IMR-90 (cell line): Measurements from ENCODE around the gene RYR1. TPM values are rescaled to one million over a fixed set of nuclear protein-coding genes. Genes with fewer than 3 reads are reported as not detected.
A peak's percentile ranks its signal among the peaks of the same experiment; 100 is the strongest.

ENCODE experiments used
- ATAC-seq: fragments of 200-7000 bp; cut with Tn5 transposase; 2 replicates; pipeline ENCODE4 v1.9.1; 2020; ENCODE audit warnings: low read depth, mild to moderate bottlenecking, moderate library complexity
- BruUV-seq: library from RNA; stranded (reverse); fragments of 400-500 nt; replicated peaks from 2 replicates; lab custom pipeline; 2021; lab: Mats Ljungman, UMichigan
- CTCF ChIA-PET: fragments of 300-600 bp; formaldehyde crosslinking; extraction: SDS; loops from one replicate; lab custom pipeline; 2021; ENCODE audit warnings: antibody characterized with exemption; lab: Yijun Ruan, JAX
- POLR2A ChIA-PET: fragments of 300-600 bp; sonication (Branson Sonifier 250); formaldehyde crosslinking; loops from one replicate; lab custom pipeline; 2022; ENCODE audit warnings: antibody characterized with exemption; ENCODE audit not compliant: unreplicated experiment; lab: Charles Lee
- DNase-seq: peaks from one replicate; pipeline ENCODE4 v3.0.0; 2013
- H2AFZ ChIP-seq: replicated peaks from 2 replicates; pipeline ENCODE3; 2013; ENCODE audit warnings: low read length, mild to moderate bottlenecking; ENCODE audit not compliant: poor library complexity
- H2AK5ac ChIP-seq: 2 replicates; pipeline ENCODE4 v1.6.1; 2013; ENCODE audit warnings: low read depth, low read length, inconsistent platforms
- H2AK9ac ChIP-seq: replicated peaks from 2 replicates; pipeline ENCODE3; 2013; ENCODE audit warnings: mild to moderate bottlenecking, low read depth, low read length, moderate library complexity; ENCODE audit not compliant: poor library complexity
- H2BK120ac ChIP-seq: 2 replicates; pipeline ENCODE4 v1.6.1; 2013; ENCODE audit warnings: low read depth, low read length, inconsistent platforms
- H2BK15ac ChIP-seq: 3 replicates; pipeline ENCODE4 v1.6.1; 2013; ENCODE audit warnings: low read depth, low read length, inconsistent platforms
- H2BK20ac ChIP-seq: 2 replicates; pipeline ENCODE4 v1.6.1; 2013; ENCODE audit warnings: low read depth, mild to moderate bottlenecking, inconsistent platforms, low read length, moderate library complexity
- H2BK5ac ChIP-seq: 2 replicates; pipeline ENCODE4 v1.6.1; 2013; ENCODE audit warnings: mild to moderate bottlenecking, low read depth, low read length, inconsistent platforms; ENCODE audit not compliant: poor library complexity, severe bottlenecking
- H3K14ac ChIP-seq: replicated peaks from 2 replicates; pipeline ENCODE4 v1.6.1; 2013; ENCODE audit warnings: low read depth, low read length, inconsistent platforms
- H3K18ac ChIP-seq: 2 replicates; pipeline ENCODE4 v1.6.1; 2013; ENCODE audit warnings: low read depth, low read length, control low read depth
- H3K23ac ChIP-seq: 2 replicates; pipeline ENCODE4 v1.6.1; 2013; ENCODE audit warnings: low read depth, low read length, inconsistent platforms
- H3K27ac ChIP-seq: 2 replicates; pipeline ENCODE4 v1.5.1; 2013; ENCODE audit warnings: mild to moderate bottlenecking, control low read depth, low read length; ENCODE audit not compliant: insufficient read depth
- H3K27me3 ChIP-seq: 2 replicates; pipeline ENCODE4 v1.6.1; 2013; ENCODE audit warnings: low read length; ENCODE audit not compliant: control insufficient read depth, insufficient read depth
- H3K36me3 ChIP-seq: 2 replicates; pipeline ENCODE4 v1.6.1; 2013; ENCODE audit warnings: low read length, mixed read lengths; ENCODE audit not compliant: control insufficient read depth, insufficient read depth
- H3K4ac ChIP-seq: 2 replicates; pipeline ENCODE4 v1.6.1; 2013; ENCODE audit warnings: low read depth, low read length, inconsistent platforms
- H3K4me1 ChIP-seq: 2 replicates; pipeline ENCODE4 v1.6.1; 2013; ENCODE audit warnings: low read length, mixed read lengths; ENCODE audit not compliant: control insufficient read depth, insufficient read depth
- H3K4me2 ChIP-seq: 2 replicates; pipeline ENCODE4 v1.6.1; 2013; ENCODE audit warnings: low read depth, mild to moderate bottlenecking, control low read depth, low read length, moderate library complexity
- H3K4me3 ChIP-seq: 2 replicates; pipeline ENCODE4 v1.5.1; 2013; ENCODE audit warnings: low read depth, mild to moderate bottlenecking, control low read depth, low read length, moderate library complexity; ENCODE audit not compliant: insufficient read depth
- H3K56ac ChIP-seq: 2 replicates; pipeline ENCODE4 v1.6.1; 2013; ENCODE audit warnings: low read length, inconsistent platforms; ENCODE audit not compliant: insufficient read depth; ENCODE audit errors: extremely low read depth
- H3K79me1 ChIP-seq, 2 experiments: 2 replicates each; pipeline ENCODE4 v1.6.1; 2013; ENCODE audit warnings: low read length in 2 of 2, inconsistent platforms in 1 of 2, low read depth in 1 of 2
- H3K9ac ChIP-seq: 2 replicates; pipeline ENCODE4 v1.6.1; 2013; ENCODE audit warnings: low read depth, low read length, control low read depth
- H3K9me1 ChIP-seq: 2 replicates; pipeline ENCODE4 v1.6.1; 2013; ENCODE audit warnings: low read length, inconsistent platforms; ENCODE audit not compliant: insufficient read depth
- H3K9me3 ChIP-seq: 2 replicates; pipeline ENCODE4 v1.6.1; 2013; ENCODE audit warnings: low read length; ENCODE audit not compliant: control insufficient read depth, insufficient read depth
- H4K20me1 ChIP-seq: 2 replicates; pipeline ENCODE4 v1.6.1; 2013; ENCODE audit warnings: low read length, inconsistent platforms; ENCODE audit not compliant: insufficient read depth
- H4K5ac ChIP-seq: 2 replicates; pipeline ENCODE4 v1.6.1; 2013; ENCODE audit warnings: mild to moderate bottlenecking, low read depth, low read length, control low read depth
- H4K8ac ChIP-seq, 2 experiments: 2 replicates each; pipeline ENCODE4 v1.6.1; 2013; ENCODE audit warnings: low read depth in 2 of 2, low read length in 2 of 2, control low read depth in 1 of 2, inconsistent platforms in 1 of 2
- H4K91ac ChIP-seq: 2 replicates; pipeline ENCODE4 v1.6.1; 2013; ENCODE audit warnings: low read depth, low read length, inconsistent platforms; ENCODE audit not compliant: insufficient read depth
- BHLHE40 ChIP-seq: fragments of 150-350 bp; IDR thresholded peaks from 2 replicates; pipeline ENCODE4 v1.6.1; 2016; ENCODE audit warnings: mild to moderate bottlenecking, low read depth, low read length
- CHD1 ChIP-seq: IDR thresholded peaks from 2 replicates; pipeline ENCODE4 v1.6.1; 2012; ENCODE audit warnings: low read depth, low read length, improper control_type of control experiment
- FOS ChIP-seq: fragments of 150-350 bp; IDR thresholded peaks from 2 replicates; pipeline ENCODE4 v1.6.1; 2016; ENCODE audit warnings: low read depth, low read length
- MAFK ChIP-seq: IDR thresholded peaks from 2 replicates; pipeline ENCODE4 v1.6.1; 2012; ENCODE audit warnings: low read depth, low read length, improper control_type of control experiment
- POLR2A ChIP-seq: IDR thresholded peaks from 2 replicates; pipeline ENCODE4 v1.6.1; 2012; ENCODE audit warnings: mild to moderate bottlenecking, low read depth, low read length
- WGBS, 2 experiments: methylation state at CpG; one replicate each; pipeline versions ENCODE4 v1.1.5 to v1.1.7; 2013; ENCODE audit warnings: missing lambda C conversion rate in 2 of 2; ENCODE audit not compliant: insufficient read length in 1 of 2; ENCODE audit errors: extremely low coverage in 2 of 2; 5-methylcytosine and 5-hydroxymethylcytosine counted together
- dilution Hi-C: fragments of 300-500 bp; cut with HindIII; formaldehyde crosslinking; loops from one replicate; pipeline ENCODE4 v1.14.3; 2018; ENCODE audit warnings: low sequenced_read_pairs; ENCODE audit not compliant: unreplicated experiment
- in situ Hi-C: fragments of 300-500 bp; cut with MboI; formaldehyde crosslinking; loops from 3 replicates; pipeline ENCODE4 v1.14.3; 2019; ENCODE audit warnings: low sequenced_read_pairs, inconsistent platforms, mixed read lengths
- intact Hi-C: fragments of 100-400 bp; cut with micrococcal nuclease; formaldehyde crosslinking; loops from 2 replicates; pipeline ENCODE4 v1.10.0; 2022
- polyA plus RNA-seq, 3 experiments: library from polyadenylated mRNA; depleted of rRNA; stranded (reverse); fragments of >200 nt; gene quantifications; 2 replicates each; pipeline ENCODE4 v1.2.3, GENCODE V29; 2012; ENCODE audit warnings: low replicate concordance in 1 of 3
- total RNA-seq: library from RNA; depleted of rRNA; stranded (reverse); fragments of >200 nt; gene quantifications from 2 replicates; pipeline ENCODE4 v1.2.3, GENCODE V29; 2012
- TF ChIP-seq, protein P1 (sequence below): fragments of 150-350 bp; IDR thresholded peaks from 2 replicates; pipeline ENCODE4 v1.6.1; 2017; ENCODE audit warnings: mild to moderate bottlenecking, antibody characterized with exemption, low read length, low read depth
- TF ChIP-seq, protein P2 (sequence below): conservative IDR thresholded peaks from 2 replicates; pipeline ENCODE4 v1.5.1; 2012; ENCODE audit warnings: mild to moderate bottlenecking, low read depth, low read length, improper control_type of control experiment

RYR1 gene
- total and polyA plus RNA-seq, 2 of the 4 experiments (the other 2 are of a cell fraction) = not detected

DNA sequence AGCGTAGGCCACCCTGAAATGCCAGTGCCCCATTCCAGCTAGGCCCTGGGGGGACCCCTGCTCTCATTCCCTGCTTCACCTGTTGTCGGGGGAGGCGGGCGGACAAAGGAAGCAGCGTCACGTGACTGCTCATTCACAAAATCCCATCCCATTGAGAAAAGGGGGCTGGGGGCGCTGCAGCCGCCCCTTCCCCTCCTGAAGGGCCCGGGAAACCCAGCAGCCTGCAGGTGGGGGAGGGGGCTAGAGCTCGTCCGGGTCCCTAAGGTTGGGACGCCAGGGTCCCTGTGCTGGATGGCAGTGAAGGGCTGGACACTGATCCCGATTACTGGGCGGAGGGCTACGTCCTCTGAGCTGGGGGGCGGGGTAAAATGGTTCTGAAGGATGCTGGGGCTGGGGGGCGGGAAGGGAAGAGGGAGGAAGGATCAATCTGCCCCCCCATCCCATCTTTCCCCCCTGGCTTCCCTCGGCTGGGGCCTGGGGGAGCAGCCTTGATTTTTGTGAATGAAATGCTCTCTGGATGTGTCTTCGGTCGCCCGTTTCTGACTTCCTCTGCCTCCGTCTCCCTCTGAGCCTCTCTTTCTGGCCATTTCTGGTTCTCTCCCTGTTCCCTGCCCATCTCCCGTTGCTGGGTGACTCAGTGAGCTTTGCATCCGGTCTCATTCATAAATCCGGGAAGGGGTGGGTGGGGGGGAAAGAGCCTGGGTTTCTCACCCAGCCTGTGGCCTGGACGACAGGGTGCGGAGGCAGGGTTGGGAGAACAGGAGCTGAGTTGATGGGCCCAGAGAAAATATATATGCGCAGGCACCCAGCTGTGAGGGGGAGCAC is 44.2 kb upstream of the RYR1 start:
- ChIA-PET POLR2A (interaction anchor here (0.5 to 2.4 kb wide), 5 partner anchors 14 to 947 kb away, joined by 3 to 12 read pairs (median 3); partner anchors contain the start of genes FAM98C and PSMD8), CTCF (interaction anchor here (1.0 kb wide), 1 partner anchor 14 kb away, joined by 5 read pairs; the partner anchor contains the start of gene FAM98C)
- Histone ChIP-seq H3K36me3 (peaks cover 19% of the 10 kb centered on the region), H4K20me1 (peaks cover 8% of the 10 kb centered on the region), H3K14ac (peak overlapping the region; percentile 95), H3K4ac (peak overlapping the region; percentile 97), H3K23ac (peak overlapping the region; percentile 90), H2AFZ (peak overlapping the region; percentile 90), H4K5ac (peak overlapping the region; percentile 13), H2BK120ac (peak overlapping the region; percentile 89), H2BK20ac (peak overlapping the region; percentile 92; the same call in 1 of the 2 replicates), H3K9me3 (no peaks in the 10 kb centered on the region), H3K27me3 (no peaks in the 10 kb centered on the region), H3K9me1 (peaks cover 7% of the 10 kb centered on the region), H3K4me3 (peak overlapping the region; percentile 67), H3K56ac (peak overlapping the region; percentile 86), H3K4me1 (peaks cover 4% of the 10 kb centered on the region), H4K8ac (peak overlapping the region; percentile 90 to 96), H2AK5ac (peak overlapping the region; percentile 100), H3K9ac (peak overlapping the region; percentile 83), H4K91ac (peak overlapping the region; percentile 96), H3K79me1 (peaks cover 11 to 46% of the 10 kb centered on the region in 2 experiments; a peak in 3 of 4 replicates), H3K27ac (peak overlapping the region; percentile 90), H2BK15ac (peak overlapping the region; percentile 93; the same call in 2 of the 3 replicates), H2AK9ac (peak overlapping the region; percentile 100), H3K18ac (peak overlapping the region; percentile 42; the same call in 1 of the 2 replicates), H3K4me2 (peak overlapping the region; percentile 96), H2BK5ac (peak overlapping the region; percentile 84)
- 11% methylated on average over 3 of the region's 28 CpGs; no CpG with 5 or more reads in 1 of the 2 experiments for WGBS, 2 experiments
- DNase-seq (peak; percentile 82), ATAC-seq (peak; percentile 4)
- BruUV-seq = no TSS peak
- TF ChIP-seq POLR2A = peak; percentile 82
- TF ChIP-seq MAFK = no peak
- TF ChIP-seq CHD1 = no peak
- TF ChIP-seq BHLHE40 = no peak
- TF ChIP-seq, protein P1, sequence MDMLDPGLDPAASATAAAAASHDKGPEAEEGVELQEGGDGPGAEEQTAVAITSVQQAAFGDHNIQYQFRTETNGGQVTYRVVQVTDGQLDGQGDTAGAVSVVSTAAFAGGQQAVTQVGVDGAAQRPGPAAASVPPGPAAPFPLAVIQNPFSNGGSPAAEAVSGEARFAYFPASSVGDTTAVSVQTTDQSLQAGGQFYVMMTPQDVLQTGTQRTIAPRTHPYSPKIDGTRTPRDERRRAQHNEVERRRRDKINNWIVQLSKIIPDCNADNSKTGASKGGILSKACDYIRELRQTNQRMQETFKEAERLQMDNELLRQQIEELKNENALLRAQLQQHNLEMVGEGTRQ = peak; percentile 75
- 0 out of 2 replicates have a peak, but pooled peaks have one; percentile 2 for TF ChIP-seq FOS
- TF ChIP-seq, protein P2, sequence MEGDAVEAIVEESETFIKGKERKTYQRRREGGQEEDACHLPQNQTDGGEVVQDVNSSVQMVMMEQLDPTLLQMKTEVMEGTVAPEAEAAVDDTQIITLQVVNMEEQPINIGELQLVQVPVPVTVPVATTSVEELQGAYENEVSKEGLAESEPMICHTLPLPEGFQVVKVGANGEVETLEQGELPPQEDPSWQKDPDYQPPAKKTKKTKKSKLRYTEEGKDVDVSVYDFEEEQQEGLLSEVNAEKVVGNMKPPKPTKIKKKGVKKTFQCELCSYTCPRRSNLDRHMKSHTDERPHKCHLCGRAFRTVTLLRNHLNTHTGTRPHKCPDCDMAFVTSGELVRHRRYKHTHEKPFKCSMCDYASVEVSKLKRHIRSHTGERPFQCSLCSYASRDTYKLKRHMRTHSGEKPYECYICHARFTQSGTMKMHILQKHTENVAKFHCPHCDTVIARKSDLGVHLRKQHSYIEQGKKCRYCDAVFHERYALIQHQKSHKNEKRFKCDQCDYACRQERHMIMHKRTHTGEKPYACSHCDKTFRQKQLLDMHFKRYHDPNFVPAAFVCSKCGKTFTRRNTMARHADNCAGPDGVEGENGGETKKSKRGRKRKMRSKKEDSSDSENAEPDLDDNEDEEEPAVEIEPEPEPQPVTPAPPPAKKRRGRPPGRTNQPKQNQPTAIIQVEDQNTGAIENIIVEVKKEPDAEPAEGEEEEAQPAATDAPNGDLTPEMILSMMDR = no peak
- intact Hi-C loops = loop anchor here (2.0 to 5.0 kb wide), 2 partner anchors 15 to 157 kb away; partner anchors contain the start of gene PSMD8
- dilution Hi-C loops = no loop called here
- in situ Hi-C loops = no loop called here
